ENCODE data around the gene CHRNA4. TPM values are rescaled to one million over a fixed set of nuclear protein-coding genes. Genes with fewer than 3 reads are reported as not detected.
"Not testable (repeated sequence)": the region's sequence is repeated elsewhere in the genome, so short reads cannot be mapped to it uniquely, and the experiment has no call there.

The CHRNA4 gene
- total RNA-seq, 2 experiments from 2014 or later = not detected

DNA sequence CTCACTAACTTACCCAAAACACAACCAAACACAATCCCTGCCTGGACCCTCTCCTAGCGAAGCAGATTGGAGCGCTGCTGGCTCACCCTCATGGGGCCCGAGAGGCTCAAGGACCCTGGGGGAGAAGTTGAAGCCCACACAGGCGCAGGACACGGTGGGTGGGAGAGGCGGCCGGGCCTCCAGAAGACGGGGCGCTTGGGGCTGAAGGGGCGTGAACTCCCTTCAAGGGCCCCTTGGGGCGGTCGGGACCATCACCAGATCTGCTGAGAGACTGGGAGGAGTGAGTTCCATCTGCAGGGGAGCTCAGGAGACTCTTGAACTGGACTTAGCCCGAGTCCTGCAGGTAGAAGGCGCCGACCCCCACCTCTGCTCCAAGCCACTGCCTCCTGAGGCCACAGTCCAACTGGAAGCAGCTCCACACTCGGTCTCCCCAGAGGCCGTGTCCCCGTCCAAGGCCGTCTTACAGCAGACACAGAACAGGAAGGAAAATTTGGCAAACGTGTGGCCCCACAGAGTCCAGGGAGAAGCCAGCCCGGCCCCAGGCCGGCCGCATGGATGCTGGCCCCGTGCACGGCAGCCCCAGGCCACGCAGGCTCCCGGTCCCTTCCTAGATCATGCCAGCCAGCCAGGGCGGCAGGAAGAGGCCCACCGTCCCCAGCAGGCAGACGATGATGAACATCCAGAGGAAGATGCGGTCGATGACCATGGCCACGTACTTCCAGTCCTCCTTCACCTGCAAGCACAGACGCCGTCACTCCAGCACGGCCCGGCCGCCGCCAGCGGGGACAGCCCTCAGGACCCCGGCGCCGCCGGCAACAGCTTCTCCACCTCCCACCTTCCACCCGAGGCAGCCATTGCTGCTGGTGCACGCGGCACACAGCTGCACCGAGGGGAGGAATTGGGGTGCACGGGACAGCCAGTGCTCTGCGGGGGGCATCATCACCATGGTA is 14.7 kb downstream of the CHRNA4 start:
- H3K4me1 Mint-ChIP-seq (ENCODE audit: low read depth) = no peaks in the 10 kb centered on the region
- no peaks in the 10 kb centered on the region for H3K36me3 Mint-ChIP-seq (ENCODE audit: low read depth)
- H3K27me3 Mint-ChIP-seq (ENCODE audit: low read depth) = no peaks in the 10 kb centered on the region
- no peak overlapping the region for H3K4me3 Mint-ChIP-seq
- ChIA-PET CTCF (no interaction called here), POLR2A (interaction anchor here (0.6 kb wide), 1 partner anchor 16 kb away, joined by 3 read pairs; no protein-coding TSS in a partner anchor)
- DNase-seq (no peak), ATAC-seq (no peak)
- H3K27ac Mint-ChIP-seq = no peak overlapping the region
- H3K9me3 Mint-ChIP-seq (ENCODE audit: insufficient read depth) = no peaks in the 10 kb centered on the region

DNA sequence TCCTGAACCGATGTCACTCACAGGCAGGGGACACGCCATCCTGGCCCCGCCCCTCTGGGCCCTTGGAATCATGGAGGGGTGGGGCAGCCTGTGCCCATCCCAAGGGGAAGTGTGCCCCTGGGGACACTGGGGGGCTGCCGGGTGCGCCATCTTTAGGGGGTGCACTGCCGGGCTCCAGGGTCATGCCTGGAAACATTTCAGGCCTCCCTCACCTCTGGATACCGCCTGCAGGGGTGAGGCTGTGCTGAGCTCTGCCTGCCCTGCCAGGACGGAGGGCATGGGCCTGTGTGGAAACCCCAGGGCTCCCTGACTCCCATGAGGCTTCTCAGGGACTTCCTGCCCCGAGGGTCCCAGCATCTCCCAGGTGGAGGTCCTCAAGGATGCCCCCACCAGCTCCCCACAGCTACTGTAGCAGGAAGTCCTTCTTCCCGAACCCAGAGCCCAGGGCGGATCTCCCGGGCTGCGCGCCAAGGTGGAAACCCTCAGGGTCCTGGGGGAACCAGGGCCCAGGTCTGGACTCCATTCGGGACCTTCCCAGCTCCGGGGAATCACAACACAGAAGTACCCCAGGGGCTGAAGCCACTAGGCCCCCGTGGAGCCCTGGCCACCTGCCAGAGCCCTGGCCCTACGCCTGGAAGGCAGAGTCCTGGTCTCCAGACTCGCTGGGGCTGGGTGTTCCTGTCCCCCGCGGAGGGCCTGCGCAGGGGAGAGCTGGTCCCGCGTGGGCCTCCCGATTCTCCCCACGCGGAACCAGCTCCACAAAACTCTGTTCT is 15.6 kb downstream of the CHRNA4 start:
- Mint-ChIP-seq H3K4me3 (no peak overlapping the region), H3K27me3 (ENCODE audit: low read depth) (no peaks in the 10 kb centered on the region), H3K4me1 (ENCODE audit: low read depth) (no peaks in the 10 kb centered on the region), H3K9me3 (ENCODE audit: insufficient read depth) (no peaks in the 10 kb centered on the region), H3K36me3 (ENCODE audit: low read depth) (no peaks in the 10 kb centered on the region), H3K27ac (no peak overlapping the region)
- ATAC-seq (no peak), DNase-seq (no peak)
- CTCF ChIA-PET = no interaction called here
- POLR2A ChIA-PET = interaction anchor here (0.6 kb wide), 2 partner anchors 15 to 97 kb away, joined by 3 read pairs; no protein-coding TSS in a partner anchor

DNA sequence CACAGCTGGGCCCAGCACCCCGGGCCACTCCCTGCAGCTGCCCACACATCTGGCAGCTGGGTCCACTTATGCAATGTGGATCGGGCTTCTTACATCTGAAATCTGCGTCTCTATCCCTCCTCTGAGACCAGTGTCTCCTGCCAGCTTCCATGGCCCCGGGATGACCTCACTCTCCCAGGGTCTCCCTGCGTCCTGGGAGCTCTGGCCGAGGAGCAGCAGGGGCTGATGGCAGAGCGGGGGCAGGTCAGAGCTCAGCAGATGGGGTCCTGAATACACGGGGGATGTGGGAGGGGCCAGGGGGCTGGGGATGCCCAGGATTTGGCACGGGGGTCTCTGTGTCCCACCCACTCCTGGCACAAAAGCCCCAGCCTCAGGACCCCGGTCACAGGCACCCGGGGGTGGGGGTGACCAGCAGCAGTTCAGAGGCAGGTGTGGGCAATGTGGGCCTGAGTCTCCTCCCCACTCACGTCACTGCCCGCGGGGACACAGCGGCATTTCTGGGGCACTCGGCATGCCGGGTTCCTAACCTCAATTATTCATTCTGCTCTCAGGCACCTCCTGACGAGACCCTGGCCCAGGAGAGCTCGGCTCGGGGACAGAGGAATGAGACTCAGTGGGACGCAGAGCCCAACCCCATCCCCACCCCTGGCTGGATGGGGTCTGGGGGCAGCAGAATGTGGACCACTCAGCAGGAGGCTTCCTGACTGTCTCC is 16.4 kb downstream of the CHRNA4 start:
- Mint-ChIP-seq H3K4me3 (no peak overlapping the region), H3K9me3 (ENCODE audit: insufficient read depth) (no peaks in the 10 kb centered on the region), H3K27me3 (ENCODE audit: low read depth) (no peaks in the 10 kb centered on the region), H3K4me1 (ENCODE audit: low read depth) (no peaks in the 10 kb centered on the region), H3K36me3 (ENCODE audit: low read depth) (no peaks in the 10 kb centered on the region), H3K27ac (no peak overlapping the region)
- POLR2A ChIA-PET = no interaction called here
- no peak for DNase-seq
- no peak for ATAC-seq
- CTCF ChIA-PET = no interaction called here

DNA sequence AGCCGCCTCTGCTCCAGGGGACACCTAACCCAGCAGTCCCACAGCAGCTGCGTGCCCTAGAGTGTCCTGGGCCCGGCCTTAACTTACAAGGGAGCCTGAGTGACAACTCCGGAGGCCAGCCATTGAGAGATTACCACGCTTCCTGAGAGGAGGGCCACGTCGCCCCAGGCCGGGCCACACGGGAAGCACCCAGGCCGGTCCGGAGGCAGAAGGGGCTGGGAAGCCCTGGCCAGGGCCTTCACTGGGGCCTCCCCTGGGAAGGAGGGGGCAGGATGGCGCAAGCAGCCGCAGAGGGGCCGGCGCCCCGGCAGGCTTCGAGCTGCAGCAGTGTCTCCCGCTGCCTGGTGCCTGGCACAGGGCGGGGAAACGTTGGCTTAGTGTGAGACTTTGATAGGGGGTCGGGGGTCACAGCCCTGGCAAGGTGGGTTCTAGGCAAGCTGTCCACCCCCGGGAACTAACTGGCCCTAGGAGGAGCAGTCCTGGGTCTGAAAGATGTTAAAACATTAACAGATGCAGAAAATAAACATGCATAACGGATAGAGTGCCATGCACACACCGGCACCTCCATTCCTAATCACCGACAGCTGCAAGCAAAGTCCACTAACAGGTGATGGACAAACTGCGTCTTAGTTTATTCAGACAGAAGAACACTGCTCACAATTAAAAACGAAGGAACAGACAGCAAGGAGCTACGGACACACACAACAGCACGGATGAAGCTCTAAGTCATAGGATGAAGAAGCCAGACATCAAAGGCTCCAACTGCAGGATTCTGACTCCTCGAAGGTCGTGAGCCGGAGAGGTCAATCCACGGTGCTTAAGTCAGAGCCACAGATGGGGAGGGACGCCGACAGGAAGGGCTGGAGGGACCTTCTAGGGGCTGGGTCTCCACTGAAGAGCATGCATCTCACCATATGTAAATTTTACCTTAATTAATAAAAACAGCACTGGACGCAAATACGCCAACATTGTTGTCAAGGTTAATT is 17.4 kb downstream of the CHRNA4 start:
- no peak for DNase-seq
- no peaks in the 10 kb centered on the region for H3K27me3 Mint-ChIP-seq (ENCODE audit: low read depth)
- no peak overlapping the region for H3K4me3 Mint-ChIP-seq
- CTCF ChIA-PET = no interaction called here
- no peaks in the 10 kb centered on the region for H3K36me3 Mint-ChIP-seq (ENCODE audit: low read depth)
- H3K4me1 Mint-ChIP-seq (ENCODE audit: low read depth) = no peaks in the 10 kb centered on the region
- no peak for ATAC-seq
- no peak overlapping the region for H3K27ac Mint-ChIP-seq
- POLR2A ChIA-PET = no interaction called here
- no peaks in the 10 kb centered on the region for H3K9me3 Mint-ChIP-seq (ENCODE audit: insufficient read depth)

DNA sequence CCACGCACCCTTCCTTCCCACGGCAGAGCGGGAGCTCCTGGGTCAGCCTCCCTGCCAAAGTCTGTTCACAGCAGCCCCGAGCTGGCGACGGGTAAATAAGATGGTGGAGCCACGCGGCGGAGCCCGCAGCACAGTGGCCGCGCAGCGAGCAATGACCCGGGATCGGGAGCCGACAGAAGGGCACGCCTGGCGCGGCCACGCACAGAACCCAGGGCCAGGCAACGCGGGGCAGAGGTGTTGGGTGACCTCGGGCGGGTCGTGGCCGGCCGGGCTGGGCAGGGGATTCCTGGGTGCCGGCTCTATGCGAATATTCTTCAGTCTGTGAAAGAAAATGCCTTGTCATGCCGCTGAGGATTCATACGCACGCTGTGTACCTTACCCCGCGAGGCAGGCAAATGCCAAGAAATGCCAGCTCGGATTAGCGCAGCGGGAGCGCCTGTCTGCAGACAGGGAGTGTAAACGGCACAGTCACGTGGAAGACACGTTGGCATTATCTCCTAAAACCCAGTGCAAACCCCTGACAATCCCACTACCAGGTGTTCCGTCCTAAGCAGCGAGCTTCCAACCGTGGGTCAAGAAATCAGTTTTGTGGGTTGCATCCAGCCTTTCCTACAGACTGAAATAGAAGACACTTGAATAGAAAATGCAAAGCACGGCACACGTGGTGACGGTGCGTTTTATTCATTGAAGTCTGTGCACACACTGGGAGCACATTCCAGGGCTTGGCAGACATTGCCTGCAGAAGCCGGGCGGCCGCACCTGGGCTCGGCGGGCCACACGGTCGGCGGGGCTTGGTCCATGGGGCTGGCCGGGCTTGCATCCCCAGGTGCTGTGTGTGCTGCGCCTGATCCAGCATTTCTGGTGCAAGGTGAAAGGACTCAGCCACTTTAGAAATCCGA is 18.3 kb downstream of the CHRNA4 start:
- ChIA-PET POLR2A (no interaction called here), CTCF (no interaction called here)
- H3K4me1 Mint-ChIP-seq (ENCODE audit: low read depth) = no peaks in the 10 kb centered on the region
- H3K9me3 Mint-ChIP-seq (ENCODE audit: insufficient read depth) = no peaks in the 10 kb centered on the region
- H3K27me3 Mint-ChIP-seq (ENCODE audit: low read depth) = peaks cover 5% of the 10 kb centered on the region
- no peak overlapping the region for H3K4me3 Mint-ChIP-seq
- no peak for ATAC-seq
- no peaks in the 10 kb centered on the region for H3K36me3 Mint-ChIP-seq (ENCODE audit: low read depth)
- H3K27ac Mint-ChIP-seq = no peak overlapping the region
- DNase-seq = no peak

DNA sequence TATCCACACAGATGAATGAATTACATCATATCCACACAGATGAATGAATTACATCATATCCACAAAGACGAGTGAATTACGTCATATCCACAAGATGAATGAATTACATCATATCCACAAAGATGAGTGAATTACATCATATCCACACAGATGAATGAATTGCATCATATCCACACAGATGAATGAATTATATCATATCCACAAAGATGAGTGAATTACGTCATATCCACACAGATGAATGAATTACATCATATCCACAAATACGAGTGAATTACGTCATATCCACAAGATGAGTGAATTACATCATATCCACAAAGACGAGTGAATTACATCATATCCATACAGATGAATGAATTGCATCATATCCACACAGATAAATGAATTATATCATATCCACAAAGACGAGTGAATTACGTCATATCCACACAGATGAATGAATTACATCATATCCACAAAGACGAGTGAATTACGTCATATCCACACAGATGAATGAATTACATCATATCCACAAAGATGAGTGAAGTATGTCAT is 20.9 kb downstream of the CHRNA4 start:
- POLR2A ChIA-PET; DNase-seq; H3K9me3 Mint-ChIP-seq (ENCODE audit: insufficient read depth); H3K27me3 Mint-ChIP-seq (ENCODE audit: low read depth); CTCF ChIA-PET; H3K4me3 Mint-ChIP-seq; ATAC-seq; H3K36me3 Mint-ChIP-seq (ENCODE audit: low read depth); H3K4me1 Mint-ChIP-seq (ENCODE audit: low read depth); H3K27ac Mint-ChIP-seq: not testable (repeated sequence)

DNA sequence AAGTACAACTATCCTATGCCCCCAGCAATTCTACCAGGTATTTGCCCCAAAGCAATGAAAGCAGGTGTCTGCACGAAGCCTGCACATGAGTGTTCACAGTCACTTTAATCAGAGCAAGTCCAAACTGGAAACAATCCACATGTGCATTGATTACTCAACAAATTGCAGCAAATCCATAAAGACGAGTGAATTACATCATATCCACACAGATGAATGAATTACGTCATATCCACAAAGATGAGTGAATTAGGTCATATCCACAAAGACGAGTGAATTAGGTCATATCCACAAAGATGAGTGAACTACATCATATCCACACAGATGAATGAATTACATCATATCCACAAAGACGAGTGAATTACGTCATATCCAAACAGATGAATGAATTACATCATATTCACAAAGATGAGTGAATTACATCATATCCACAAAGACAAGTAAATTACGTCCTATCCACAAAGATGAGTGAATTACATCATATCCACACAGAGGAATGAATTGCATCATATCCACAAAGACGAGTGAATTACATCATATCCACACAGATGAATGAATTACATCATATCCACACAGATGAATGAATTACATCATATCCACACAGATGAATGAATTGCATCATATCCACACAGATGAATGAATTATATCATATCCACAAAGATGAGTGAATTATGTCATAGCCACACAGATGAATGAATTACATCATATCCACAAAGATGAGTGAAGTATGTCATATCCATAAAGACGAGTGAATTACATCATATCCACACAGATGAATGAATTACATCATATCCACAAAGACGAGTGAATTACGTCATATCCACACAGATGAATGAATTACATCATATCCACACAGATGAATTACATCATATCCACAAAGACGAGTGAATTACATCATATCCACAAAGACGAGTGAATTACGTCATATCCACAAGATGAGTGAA is 21.7 kb downstream of the CHRNA4 start:
- H3K27ac Mint-ChIP-seq = peak overlapping the region; percentile 39

DNA sequence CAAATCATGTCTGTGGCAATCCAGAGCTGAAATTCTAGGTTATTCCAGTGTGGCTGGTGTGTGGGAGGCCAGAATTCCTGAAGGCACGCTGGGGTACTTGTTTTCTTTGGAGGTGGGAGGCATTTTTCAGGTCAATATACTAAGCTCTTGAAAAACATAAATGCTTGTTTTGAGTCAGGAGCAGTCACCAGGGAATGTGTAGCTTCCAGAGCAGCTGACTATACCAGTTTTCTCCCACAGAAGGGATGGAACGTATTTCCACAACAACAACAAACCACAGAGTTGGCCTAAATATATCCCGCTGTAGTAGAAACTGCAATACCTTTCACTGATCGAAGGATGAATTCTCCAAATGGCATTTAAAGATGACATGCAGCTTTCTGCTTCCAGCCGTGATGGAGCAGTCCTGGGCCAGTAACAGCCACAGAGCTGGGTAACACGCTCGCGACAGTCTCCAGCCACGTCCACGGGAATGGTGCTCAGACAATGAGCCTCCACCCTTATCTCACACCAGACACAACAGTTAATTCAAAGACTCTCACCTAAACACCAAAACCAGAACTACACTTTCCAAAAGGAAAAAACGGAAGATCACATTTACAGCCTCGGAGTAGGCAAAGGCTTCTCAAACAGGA is 23.2 kb downstream of the CHRNA4 start:
- Mint-ChIP-seq H3K4me1 (ENCODE audit: low read depth) (no peaks in the 10 kb centered on the region), H3K36me3 (ENCODE audit: low read depth) (no peaks in the 10 kb centered on the region), H3K4me3 (no peak overlapping the region), H3K27me3 (ENCODE audit: low read depth) (peaks cover 9% of the 10 kb centered on the region), H3K9me3 (ENCODE audit: insufficient read depth) (no peaks in the 10 kb centered on the region), H3K27ac (no peak overlapping the region)
- ATAC-seq (no peak), DNase-seq (no peak)
- POLR2A ChIA-PET = no interaction called here
- CTCF ChIA-PET = no interaction called here

More for the DNA sequence above, 21.7 kb downstream of the CHRNA4 start:
- H3K9me3 Mint-ChIP-seq (ENCODE audit: insufficient read depth); DNase-seq; H3K4me3 Mint-ChIP-seq; H3K27me3 Mint-ChIP-seq (ENCODE audit: low read depth); CTCF ChIA-PET; H3K36me3 Mint-ChIP-seq (ENCODE audit: low read depth); POLR2A ChIA-PET; ATAC-seq; H3K4me1 Mint-ChIP-seq (ENCODE audit: low read depth): not testable (repeated sequence)

DNA sequence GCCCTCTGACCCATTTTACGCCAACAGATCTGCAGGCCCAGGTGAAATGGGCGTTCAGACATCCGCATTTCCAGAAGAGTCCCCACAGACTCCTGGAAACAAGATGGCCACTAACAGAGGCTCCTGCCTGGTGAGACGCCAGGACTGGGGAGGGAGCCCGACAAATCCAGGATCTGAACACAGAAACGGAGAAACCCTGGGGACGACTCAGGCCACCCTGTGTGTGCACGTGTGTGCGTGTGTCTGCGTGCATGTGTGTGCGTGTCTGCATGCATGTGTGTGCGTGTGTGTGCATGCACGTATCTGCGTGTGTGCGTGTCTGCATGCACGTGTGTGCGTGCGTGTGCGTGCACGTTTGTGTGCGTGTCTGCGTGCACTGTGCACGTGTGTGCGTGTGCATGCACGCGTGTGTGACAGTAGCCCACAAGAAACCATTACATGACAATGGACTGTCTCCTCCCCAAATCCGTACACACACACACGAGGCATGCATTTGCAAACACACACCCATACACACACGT is 24.9 kb downstream of the CHRNA4 start:
- ChIA-PET POLR2A (no interaction called here), CTCF (no interaction called here)
- H3K9me3 Mint-ChIP-seq (ENCODE audit: insufficient read depth) = peaks cover 3% of the 10 kb centered on the region
- no peaks in the 10 kb centered on the region for H3K4me1 Mint-ChIP-seq (ENCODE audit: low read depth)
- no peak overlapping the region for H3K4me3 Mint-ChIP-seq
- no peak overlapping the region for H3K27ac Mint-ChIP-seq
- peaks cover 9% of the 10 kb centered on the region for H3K27me3 Mint-ChIP-seq (ENCODE audit: low read depth)
- H3K36me3 Mint-ChIP-seq (ENCODE audit: low read depth) = no peaks in the 10 kb centered on the region
- DNase-seq (no peak), ATAC-seq (no peak)

Measured in activated CD8-positive, alpha-beta T cell treated with anti-CD3 and anti-CD28 coated beads, Interleukin-2, amount 10 ng/mL, durations not matched to agents 7 days and 5 days (primary cell).